Activated CD4-positive, alpha-beta T cell treated with anti-CD3 and anti-CD28 coated beads for 36 hours (primary cell): ENCODE data around the gene KLHDC7B. TPM values are rescaled to one million over a fixed set of nuclear protein-coding genes. Genes with fewer than 3 reads are reported as not detected.
"Not testable (repeated sequence)": the region's sequence is repeated elsewhere in the genome, so short reads cannot be mapped to it uniquely, and the experiment has no call there.

Experiments used
- ATAC-seq: fragments of 200-7000 bp; cut with Tn5 transposase; one replicate; pipeline ENCODE4 v1.10.0; 2021; ENCODE audit warnings: mild to moderate bottlenecking, moderate library complexity
- CTCF ChIA-PET: fragments of 350-600 bp; sonication (Branson Sonifier 250); formaldehyde crosslinking; loops from one replicate; lab custom pipeline; 2021; ENCODE audit warnings: antibody characterized with exemption; lab: Charles Lee
- POLR2A ChIA-PET: fragments of 350-600 bp; sonication (Branson Sonifier 250); formaldehyde crosslinking; loops from one replicate; lab custom pipeline; 2021; ENCODE audit warnings: antibody characterized with exemption, inconsistent platforms; lab: Charles Lee
- DNase-seq: peaks from one replicate; pipeline ENCODE4 v3.0.0-alpha.2; 2020
- H3K27ac Mint-ChIP-seq: one replicate; pipeline ENCODE4 v1.8.0; 2021; ENCODE audit warnings: mixed read lengths
- H3K27me3 Mint-ChIP-seq: one replicate; pipeline ENCODE4 v1.8.0; 2021; ENCODE audit warnings: mixed read lengths
- H3K36me3 Mint-ChIP-seq: one replicate; pipeline ENCODE4 v1.8.0; 2021; ENCODE audit warnings: low read depth, mixed read lengths
- H3K4me1 Mint-ChIP-seq: one replicate; pipeline ENCODE4 v1.8.0; 2021; ENCODE audit warnings: mixed read lengths
- H3K4me3 Mint-ChIP-seq: one replicate; pipeline ENCODE4 v1.8.0; 2021; ENCODE audit warnings: mild to moderate bottlenecking, moderate library complexity, mixed read lengths
- H3K9me3 Mint-ChIP-seq: one replicate; pipeline ENCODE4 v1.8.0; 2021; ENCODE audit warnings: low read depth, mixed read lengths
- intact Hi-C, 2 experiments: fragments of 100-400 bp; cut with DNase I in 1 of 2; cut with micrococcal nuclease in 1 of 2; formaldehyde crosslinking; loops; one replicate each; pipeline versions ENCODE4 v1.14.2 to v1.15.1; 2022 to 2024; cut with DNase I, micrococcal nuclease
- total RNA-seq, 2 experiments: library from RNA; stranded (reverse); gene quantifications; one replicate each; pipeline ENCODE4 v1.2.3, GENCODE V29; 2021

The KLHDC7B gene
- total RNA-seq, 2 experiments from 2014 or later = 5.7 to 6.4 TPM

GRCh38 chr22:50517495-50518260, 28.0 kb upstream of the KLHDC7B start:
- Mint-ChIP-seq H3K27me3 (no peaks in the 10 kb centered on the region), H3K4me3 (no peak overlapping the region), H3K9me3 (no peaks in the 10 kb centered on the region), H3K27ac (no peak overlapping the region), H3K4me1 (peaks cover 17% of the 10 kb centered on the region), H3K36me3 (peaks cover 39% of the 10 kb centered on the region)
- POLR2A ChIA-PET = interaction anchor here (1.3 kb wide), 1 partner anchor 8 kb away, joined by 5 read pairs; the partner anchor contains the start of gene SCO2
- intact Hi-C loops = no loop called here
- ATAC-seq (no peak), DNase-seq (no peak)
- CTCF ChIA-PET = no interaction called here

DNA sequence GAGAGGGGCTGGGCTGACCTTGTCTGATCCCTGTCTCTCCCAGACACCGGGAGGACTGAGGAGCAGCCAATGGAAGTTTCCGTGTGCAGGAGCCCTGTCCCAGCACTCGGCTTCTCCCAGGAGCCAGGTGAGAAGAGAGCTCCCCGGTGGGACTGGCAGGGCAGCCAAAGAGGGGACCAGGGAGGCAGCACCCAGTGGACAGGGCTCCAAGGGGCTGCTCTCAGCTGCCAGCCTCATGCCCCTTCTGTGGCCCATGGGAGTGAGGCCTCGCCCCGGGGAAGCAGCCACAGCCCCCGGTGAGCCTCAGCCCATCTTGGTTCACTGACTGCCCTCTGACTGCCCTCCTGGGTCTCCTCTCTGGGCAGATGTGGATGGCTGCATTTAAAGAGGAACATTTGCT, 27.1 kb upstream of the KLHDC7B start:
- no peak overlapping the region for H3K27ac Mint-ChIP-seq
- H3K9me3 Mint-ChIP-seq = no peaks in the 10 kb centered on the region
- DNase-seq (no peak), ATAC-seq (no peak)
- peaks cover 42% of the 10 kb centered on the region for H3K36me3 Mint-ChIP-seq
- CTCF ChIA-PET = interaction anchor here (1.4 kb wide), 1 partner anchor 45 kb away, joined by 5 read pairs; the partner anchor contains the start of gene SYCE3
- intact Hi-C loops = no loop called here
- H3K4me1 Mint-ChIP-seq = peaks cover 18% of the 10 kb centered on the region
- H3K4me3 Mint-ChIP-seq = no peak overlapping the region
- no peaks in the 10 kb centered on the region for H3K27me3 Mint-ChIP-seq
- POLR2A ChIA-PET = interaction anchor here (1.9 kb wide), 1 partner anchor 10 kb away, joined by 7 read pairs; the partner anchor contains the start of genes LMF2 and NCAPH2

DNA sequence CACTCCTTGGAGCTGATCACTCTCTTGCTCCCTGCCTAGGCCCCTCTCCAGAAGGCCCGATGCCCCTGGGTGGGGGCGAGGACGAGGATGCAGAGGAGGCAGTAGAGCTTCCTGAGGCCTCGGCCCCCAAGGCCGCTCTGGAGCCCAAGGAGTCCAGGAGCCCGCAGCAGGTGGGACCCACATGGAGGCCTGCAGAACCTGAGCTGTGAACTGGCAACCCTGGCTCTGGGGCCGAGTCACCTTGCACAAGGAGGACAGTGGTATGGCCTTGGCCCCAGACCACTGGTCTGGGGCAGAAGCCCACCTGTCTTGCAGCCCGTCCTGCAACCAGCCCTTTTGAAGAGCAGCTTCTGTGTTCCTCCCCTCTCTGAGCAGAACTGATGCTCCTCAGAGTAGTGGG, 26.5 kb upstream of the KLHDC7B start:
- DNase-seq (no peak), ATAC-seq (no peak)
- no peak overlapping the region for H3K4me3 Mint-ChIP-seq
- POLR2A ChIA-PET = interaction anchor here (1.9 kb wide), 1 partner anchor 11 kb away, joined by 7 read pairs; the partner anchor contains the start of genes LMF2 and NCAPH2
- no peaks in the 10 kb centered on the region for H3K27me3 Mint-ChIP-seq
- peaks cover 15% of the 10 kb centered on the region for H3K4me1 Mint-ChIP-seq
- intact Hi-C loops = no loop called here
- CTCF ChIA-PET = interaction anchor here (0.6 to 1.4 kb wide), 3 partner anchors 23 to 44 kb away, joined by 3 to 5 read pairs (median 3); partner anchors contain the start of gene SYCE3
- no peaks in the 10 kb centered on the region for H3K9me3 Mint-ChIP-seq
- peaks cover 39% of the 10 kb centered on the region for H3K36me3 Mint-ChIP-seq
- no peak overlapping the region for H3K27ac Mint-ChIP-seq

DNA sequence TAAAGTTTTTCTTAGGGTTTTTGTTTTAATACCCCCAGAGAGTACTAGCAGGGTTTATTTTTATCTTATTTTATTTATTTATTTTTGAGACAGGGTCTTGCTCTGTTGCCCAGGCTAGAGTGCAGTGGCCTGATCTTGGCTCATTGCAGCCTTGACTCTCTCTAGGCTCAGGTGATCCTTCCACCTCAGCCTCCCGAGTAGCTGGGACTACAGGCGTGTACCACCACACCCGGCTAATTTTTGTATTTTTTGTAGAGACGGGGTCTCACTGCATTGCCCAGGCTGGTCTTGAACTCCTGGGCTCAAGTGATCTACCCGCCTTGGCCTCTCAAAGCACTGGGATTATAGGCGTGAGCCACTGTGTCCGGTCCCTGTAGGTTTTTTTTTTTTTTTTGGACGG, 25.5 kb upstream of the KLHDC7B start:
- peaks cover 13% of the 10 kb centered on the region for H3K4me1 Mint-ChIP-seq

GRCh38 chr22:50520826-50521453, 24.8 kb upstream of the KLHDC7B start:
- POLR2A ChIA-PET = interaction anchor here (1.7 kb wide), 1 partner anchor 11 kb away, joined by 4 read pairs; no protein-coding TSS in a partner anchor
- no peak for ATAC-seq
- Mint-ChIP-seq H3K27me3 (no peaks in the 10 kb centered on the region), H3K9me3 (no peaks in the 10 kb centered on the region), H3K4me1 (peaks cover 12% of the 10 kb centered on the region), H3K4me3 (no peak overlapping the region), H3K36me3 (peaks cover 35% of the 10 kb centered on the region), H3K27ac (no peak overlapping the region)
- CTCF ChIA-PET = no interaction called here
- intact Hi-C loops = no loop called here
- DNase-seq = no peak

More for the DNA sequence above, 25.5 kb upstream of the KLHDC7B start:
- H3K36me3 Mint-ChIP-seq = peaks cover 39% of the 10 kb centered on the region
- CTCF ChIA-PET, H3K4me3 Mint-ChIP-seq, H3K27ac Mint-ChIP-seq, DNase-seq, H3K9me3 Mint-ChIP-seq, H3K27me3 Mint-ChIP-seq, ATAC-seq, intact Hi-C loops: not testable (repeated sequence)
- POLR2A ChIA-PET = interaction anchor here (1.9 kb wide), 1 partner anchor 12 kb away, joined by 7 read pairs; the partner anchor contains the start of genes LMF2 and NCAPH2

GRCh38 chr22:50521710-50522109, 24.0 kb upstream of the KLHDC7B start:
- CTCF ChIA-PET = interaction anchor here (1.4 kb wide), 1 partner anchor 99 kb away, joined by 4 read pairs; no protein-coding TSS in a partner anchor
- no peak for ATAC-seq
- POLR2A ChIA-PET = interaction anchor here (1.7 kb wide), 1 partner anchor 12 kb away, joined by 4 read pairs; no protein-coding TSS in a partner anchor

DNA sequence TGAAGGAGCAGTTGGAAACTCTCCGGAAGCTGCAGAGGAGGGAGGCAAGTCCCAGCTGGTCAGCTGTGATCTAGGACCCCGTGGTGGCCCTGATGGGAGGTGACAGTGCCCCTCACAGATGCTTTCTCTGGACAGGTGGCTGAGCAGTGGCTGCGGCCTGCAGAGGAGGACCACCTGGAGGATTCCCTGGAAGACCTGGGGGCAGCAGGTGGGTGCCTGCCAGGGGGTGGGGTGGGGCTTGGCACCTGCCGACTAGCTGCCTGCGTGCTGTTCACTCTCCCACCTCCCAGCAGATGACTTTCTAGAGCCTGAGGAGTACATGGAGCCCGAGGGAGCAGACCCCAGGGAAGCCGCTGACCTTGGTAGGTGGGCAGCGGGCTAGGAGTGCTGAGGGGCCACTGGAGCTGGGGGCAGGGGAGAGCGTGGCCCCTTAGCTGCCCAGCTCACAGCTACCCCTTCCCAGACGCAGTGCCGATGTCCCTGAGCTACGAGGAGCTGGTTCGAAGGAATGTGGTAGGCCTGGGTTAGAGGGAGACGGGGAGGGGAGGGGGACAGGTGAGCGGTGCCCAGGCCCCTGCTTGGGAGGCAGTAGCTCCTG, 23.4 kb upstream of the KLHDC7B start:
- Mint-ChIP-seq H3K27me3 (no peaks in the 10 kb centered on the region), H3K36me3 (peaks cover 27% of the 10 kb centered on the region), H3K9me3 (no peaks in the 10 kb centered on the region), H3K27ac (no peak overlapping the region), H3K4me3 (no peak overlapping the region), H3K4me1 (peaks cover 19% of the 10 kb centered on the region)
- intact Hi-C loops = no loop called here
- ATAC-seq (no peak), DNase-seq (no peak)
- ChIA-PET CTCF (interaction anchor here (1.4 kb wide), 1 partner anchor 98 kb away, joined by 4 read pairs; no protein-coding TSS in a partner anchor), POLR2A (interaction anchor here (1.5 to 1.7 kb wide), 2 partner anchors 13 to 14 kb away, joined by 4 to 10 read pairs; partner anchors contain the start of genes LMF2 and NCAPH2)

More at GRCh38 chr22:50521710-50522109, 24.0 kb upstream of the KLHDC7B start:
- H3K4me1 Mint-ChIP-seq = peaks cover 13% of the 10 kb centered on the region
- H3K27me3 Mint-ChIP-seq = no peaks in the 10 kb centered on the region
- H3K36me3 Mint-ChIP-seq = peaks cover 29% of the 10 kb centered on the region
- no peak overlapping the region for H3K4me3 Mint-ChIP-seq
- intact Hi-C loops = no loop called here
- no peak overlapping the region for H3K27ac Mint-ChIP-seq
- no peaks in the 10 kb centered on the region for H3K9me3 Mint-ChIP-seq
- DNase-seq = no peak

- POLR2A ChIA-PET = interaction anchor here (0.6 to 1.7 kb wide), 3 partner anchors 13 to 267 kb away, joined by 3 to 10 read pairs (median 4); partner anchors contain the start of genes LMF2 and NCAPH2
- intact Hi-C loops = no loop called here
- Mint-ChIP-seq H3K4me1 (peaks cover 25% of the 10 kb centered on the region), H3K27me3 (no peaks in the 10 kb centered on the region), H3K27ac (no peak overlapping the region), H3K4me3 (no peak overlapping the region), H3K9me3 (no peaks in the 10 kb centered on the region), H3K36me3 (peaks cover 22% of the 10 kb centered on the region)
- peak; percentile 14 for DNase-seq
- CTCF ChIA-PET = interaction anchor here (1.4 kb wide), 1 partner anchor 98 kb away, joined by 4 read pairs; no protein-coding TSS in a partner anchor
- no peak for ATAC-seq
Measured at GRCh38 chr22:50522806-50523438, 22.8 kb upstream of the KLHDC7B start.

DNA sequence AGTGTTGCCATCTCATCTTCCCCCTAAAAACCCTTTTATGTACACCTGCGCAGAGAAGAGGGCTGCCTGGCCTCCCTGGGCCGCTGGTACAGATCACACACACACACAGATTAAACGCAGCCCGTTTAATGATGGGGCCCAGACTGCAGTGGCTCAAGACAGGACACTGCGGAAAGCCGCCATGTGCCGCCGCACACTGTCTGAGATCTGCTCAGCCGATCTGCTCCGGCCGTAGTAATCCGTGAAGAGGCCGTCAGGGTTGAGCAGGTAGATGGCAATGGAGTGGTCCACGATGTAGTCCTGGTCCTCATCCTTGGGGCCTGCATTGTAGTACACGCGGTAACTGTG, 22.3 kb upstream of the KLHDC7B start:
- Mint-ChIP-seq H3K27me3 (no peaks in the 10 kb centered on the region), H3K9me3 (no peaks in the 10 kb centered on the region), H3K4me1 (peaks cover 27% of the 10 kb centered on the region), H3K27ac (no peak overlapping the region), H3K36me3 (peaks cover 23% of the 10 kb centered on the region), H3K4me3 (no peak overlapping the region)
- no peak for ATAC-seq
- CTCF ChIA-PET = interaction anchor here (1.2 kb wide), 1 partner anchor 98 kb away, joined by 4 read pairs; no protein-coding TSS in a partner anchor
- intact Hi-C loops = no loop called here
- POLR2A ChIA-PET = interaction anchor here (0.6 to 3.1 kb wide), 3 partner anchors 15 to 268 kb away, joined by 3 to 25 read pairs (median 10); partner anchors contain the start of genes LMF2 and NCAPH2
- DNase-seq = no peak
